OCI-LY1 (cell line): ENCODE data around the gene LYPLA2.
A peak's percentile ranks its signal among the peaks of the same experiment; 100 is the strongest.

Experiments used
- CTCF ChIP-seq: fragments of 200-600 bp; sonication (generic), shearing (Covaris generic); IDR thresholded peaks from 2 replicates; pipeline ENCODE4 v1.5.1; 2017; ENCODE audit warnings: mild to moderate bottlenecking, antibody characterized with exemption, low read length, moderate library complexity, mixed read lengths
- EZH2 ChIP-seq: fragments of 200-600 bp; sonication (generic), shearing (Covaris generic); IDR thresholded peaks from 2 replicates; pipeline ENCODE4 v1.8.0; 2017; ENCODE audit warnings: borderline replicate concordance, mixed run types, mild to moderate bottlenecking, antibody characterized with exemption, low read length, moderate library complexity, mixed read lengths

GRCh38 chr1:23798662-23799142 is 7.8 kb downstream of the LYPLA2 start:
- TF ChIP-seq CTCF (peak; percentile 52), EZH2 (no peak)
